MM.1S (cell line): ENCODE data around the gene TMEM80.

ENCODE experiments used
- EZH2 ChIP-seq: fragments of 300-600 bp; sonication (generic); optimal IDR thresholded peaks from 2 replicates; pipeline ENCODE3; 2017; ENCODE audit warnings: low read depth, mild to moderate bottlenecking, antibody characterized with exemption, low read length, mixed read lengths
- EZH2phosphoT487 ChIP-seq: fragments of 300-600 bp; sonication (generic); IDR thresholded peaks from 2 replicates; pipeline ENCODE4 v1.6.1; 2018; ENCODE audit warnings: antibody characterized with exemption, low read length
- TF ChIP-seq, protein P1 (sequence below): fragments of 300-600 bp; sonication (generic); IDR thresholded peaks from 2 replicates; pipeline ENCODE4 v1.5.1; 2016; ENCODE audit warnings: antibody characterized with exemption, low read length, mixed read lengths

DNA sequence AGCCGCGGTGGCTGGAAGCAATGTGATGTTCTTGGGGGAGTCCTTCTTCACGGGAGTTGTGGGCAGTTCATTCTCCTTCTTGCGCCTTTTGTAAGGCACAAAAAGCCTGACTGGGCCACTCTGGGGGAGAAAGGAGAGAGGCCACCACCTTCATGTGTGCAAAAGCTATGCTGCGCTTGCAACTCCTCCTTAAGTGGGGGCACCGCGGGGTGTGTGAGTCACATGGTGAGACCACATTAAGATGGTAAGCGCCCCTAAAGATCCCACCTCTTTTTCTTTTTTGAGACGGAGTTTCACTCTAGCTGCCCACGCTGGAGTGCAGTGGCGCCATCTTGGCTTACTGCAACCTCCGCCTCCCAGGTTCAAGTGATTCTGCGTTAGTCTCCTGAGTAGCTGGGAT is 14.6 kb upstream of the TMEM80 start:
- TF ChIP-seq, protein P1, sequence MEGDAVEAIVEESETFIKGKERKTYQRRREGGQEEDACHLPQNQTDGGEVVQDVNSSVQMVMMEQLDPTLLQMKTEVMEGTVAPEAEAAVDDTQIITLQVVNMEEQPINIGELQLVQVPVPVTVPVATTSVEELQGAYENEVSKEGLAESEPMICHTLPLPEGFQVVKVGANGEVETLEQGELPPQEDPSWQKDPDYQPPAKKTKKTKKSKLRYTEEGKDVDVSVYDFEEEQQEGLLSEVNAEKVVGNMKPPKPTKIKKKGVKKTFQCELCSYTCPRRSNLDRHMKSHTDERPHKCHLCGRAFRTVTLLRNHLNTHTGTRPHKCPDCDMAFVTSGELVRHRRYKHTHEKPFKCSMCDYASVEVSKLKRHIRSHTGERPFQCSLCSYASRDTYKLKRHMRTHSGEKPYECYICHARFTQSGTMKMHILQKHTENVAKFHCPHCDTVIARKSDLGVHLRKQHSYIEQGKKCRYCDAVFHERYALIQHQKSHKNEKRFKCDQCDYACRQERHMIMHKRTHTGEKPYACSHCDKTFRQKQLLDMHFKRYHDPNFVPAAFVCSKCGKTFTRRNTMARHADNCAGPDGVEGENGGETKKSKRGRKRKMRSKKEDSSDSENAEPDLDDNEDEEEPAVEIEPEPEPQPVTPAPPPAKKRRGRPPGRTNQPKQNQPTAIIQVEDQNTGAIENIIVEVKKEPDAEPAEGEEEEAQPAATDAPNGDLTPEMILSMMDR, result no peak
- TF ChIP-seq EZH2 (no peak), EZH2phosphoT487 (no peak)
